H9 (cell line): ENCODE results near the gene UBE2G1. TPM values are rescaled to one million over a fixed set of nuclear protein-coding genes. Genes with fewer than 3 reads are reported as not detected.
A peak's percentile ranks its signal among the peaks of the same experiment; 100 is the strongest.

Experiments used
- DNase-seq: peaks from one replicate; pipeline ENCODE4 v3.0.0-alpha.2; 2017
- H2AFZ ChIP-seq: one replicate; pipeline ENCODE4 v1.6.1; 2013; ENCODE audit warnings: mild to moderate bottlenecking, low read length, control low read depth, moderate library complexity
- H2AK5ac ChIP-seq: 2 replicates; pipeline ENCODE4 v1.6.1; 2013; ENCODE audit warnings: low read length, control low read depth, mixed read lengths; ENCODE audit not compliant: insufficient read length
- H2BK120ac ChIP-seq: one replicate; pipeline ENCODE4 v1.6.1; 2013; ENCODE audit warnings: low read depth, mild to moderate bottlenecking, low read length, control low read depth, inconsistent platforms; ENCODE audit not compliant: poor library complexity, severe bottlenecking
- H2BK12ac ChIP-seq: 2 replicates; pipeline ENCODE4 v1.6.1; 2013; ENCODE audit warnings: low read length, control low read depth, mixed read lengths, low read depth; ENCODE audit not compliant: insufficient read length
- H2BK15ac ChIP-seq: 2 replicates; pipeline ENCODE4 v1.6.1; 2013; ENCODE audit warnings: low read depth, low read length, control low read depth
- H2BK20ac ChIP-seq: one replicate; pipeline ENCODE4 v1.6.1; 2013; ENCODE audit warnings: low read depth, mild to moderate bottlenecking, low read length, control low read depth, inconsistent platforms; ENCODE audit not compliant: poor library complexity, severe bottlenecking
- H2BK5ac ChIP-seq: 2 replicates; pipeline ENCODE4 v1.6.1; 2013; ENCODE audit warnings: low read length, control low read depth, mixed read lengths; ENCODE audit not compliant: insufficient read length
- H3K14ac ChIP-seq: 2 replicates; pipeline ENCODE4 v1.6.1; 2013; ENCODE audit warnings: low read length, control low read depth; ENCODE audit not compliant: insufficient read depth
- H3K18ac ChIP-seq: 2 replicates; pipeline ENCODE4 v1.6.1; 2013; ENCODE audit warnings: low read depth, mild to moderate bottlenecking, mixed read lengths, low read length, control low read depth; ENCODE audit not compliant: insufficient read length
- H3K23ac ChIP-seq: 2 replicates; pipeline ENCODE4 v1.6.1; 2013; ENCODE audit warnings: low read length, control low read depth, mixed read lengths, low read depth; ENCODE audit not compliant: insufficient read length
- H3K23me2 ChIP-seq: 2 replicates; pipeline ENCODE4 v1.6.1; 2013; ENCODE audit warnings: low read depth, mild to moderate bottlenecking, mixed read lengths, low read length, control low read depth; ENCODE audit not compliant: insufficient read length, poor library complexity, severe bottlenecking
- H3K27ac ChIP-seq: 2 replicates; pipeline ENCODE4 v1.5.1; 2013; ENCODE audit warnings: low read length, control low read depth, mixed read lengths, low read depth; ENCODE audit not compliant: insufficient read length
- H3K27me3 ChIP-seq: 2 replicates; pipeline ENCODE4 v1.6.1; 2013; ENCODE audit warnings: low read length, control low read depth, inconsistent platforms; ENCODE audit not compliant: insufficient read depth
- H3K4ac ChIP-seq: 2 replicates; pipeline ENCODE4 v1.6.1; 2013; ENCODE audit warnings: low read depth, mild to moderate bottlenecking, control low read depth, inconsistent platforms, low read length, moderate library complexity
- H3K4me1 ChIP-seq: 2 replicates; pipeline ENCODE4 v1.6.1; 2013; ENCODE audit warnings: low read length, control low read depth, inconsistent platforms; ENCODE audit not compliant: insufficient read depth
- H3K4me2 ChIP-seq: 2 replicates; pipeline ENCODE4 v1.6.1; 2013; ENCODE audit warnings: low read length, control low read depth, mixed read lengths; ENCODE audit not compliant: insufficient read length, insufficient read depth
- H3K56ac ChIP-seq: 2 replicates; pipeline ENCODE4 v1.6.1; 2013; ENCODE audit warnings: low read depth, mild to moderate bottlenecking, mixed read lengths, low read length, control low read depth; ENCODE audit not compliant: insufficient read length
- H3K79me1 ChIP-seq: 2 replicates; pipeline ENCODE4 v1.6.1; 2013; ENCODE audit warnings: low read depth, mild to moderate bottlenecking, moderate library complexity, low read length, control low read depth, inconsistent platforms; ENCODE audit not compliant: insufficient read depth, poor library complexity, severe bottlenecking
- H3K79me2 ChIP-seq: 2 replicates; pipeline ENCODE4 v1.6.1; 2013; ENCODE audit warnings: low read length, control low read depth, inconsistent platforms; ENCODE audit not compliant: insufficient read depth
- H3K9ac ChIP-seq: 2 replicates; pipeline ENCODE4 v1.6.1; 2013; ENCODE audit warnings: low read length, control low read depth, mixed read lengths; ENCODE audit not compliant: insufficient read length; ENCODE audit errors: extremely low read depth
- H3K9me3 ChIP-seq: one replicate; pipeline ENCODE4 v1.6.1; 2013; ENCODE audit warnings: low read depth, low read length, inconsistent platforms; ENCODE audit not compliant: control insufficient read depth
- H3T11ph ChIP-seq: one replicate; pipeline ENCODE4 v1.6.1; 2013; ENCODE audit warnings: mild to moderate bottlenecking, low read length, control low read depth, inconsistent platforms
- H4K20me1 ChIP-seq: one replicate; pipeline ENCODE4 v1.6.1; 2013; ENCODE audit not compliant: control insufficient read depth, insufficient read length, insufficient read depth
- H4K5ac ChIP-seq: 2 replicates; pipeline ENCODE4 v1.6.1; 2013; ENCODE audit warnings: low read depth, mild to moderate bottlenecking, mixed read lengths, low read length, control low read depth; ENCODE audit not compliant: insufficient read length
- H4K8ac ChIP-seq: replicated peaks from 2 replicates; pipeline ENCODE4 v1.6.1; 2013; ENCODE audit warnings: low read length, control low read depth, mixed read lengths, low read depth; ENCODE audit not compliant: insufficient read length
- H4K91ac ChIP-seq: 2 replicates; pipeline ENCODE4 v1.6.1; 2013; ENCODE audit warnings: low read depth, mild to moderate bottlenecking, moderate library complexity, mixed read lengths, low read length, control low read depth; ENCODE audit not compliant: insufficient read length
- H3K27ac Mint-ChIP-seq, 3 experiments: 2 replicates in 2 of 3; 3 replicates in 1 of 3; pipeline ENCODE4 v1.8.0; 2020 to 2021; ENCODE audit warnings: mixed read lengths in 3 of 3, mild to moderate bottlenecking in 1 of 3, moderate library complexity in 1 of 3
- H3K27me3 Mint-ChIP-seq: 2 replicates; pipeline ENCODE4 v1.8.0; 2021; ENCODE audit warnings: low read depth, mild to moderate bottlenecking, moderate library complexity, mixed read lengths
- H3K36me3 Mint-ChIP-seq, 3 experiments: 2 replicates in 2 of 3; 3 replicates in 1 of 3; pipeline ENCODE4 v1.8.0; 2020 to 2021; ENCODE audit warnings: low read depth in 3 of 3, mixed read lengths in 3 of 3; ENCODE audit not compliant: insufficient read depth in 1 of 3
- H3K4me1 Mint-ChIP-seq, 2 experiments: 2 replicates each; pipeline ENCODE4 v1.8.0; 2020; ENCODE audit warnings: mixed read lengths in 2 of 2
- H3K4me3 Mint-ChIP-seq, 2 experiments: 2 replicates in 1 of 2; 3 replicates in 1 of 2; pipeline ENCODE4 v1.8.0; 2020 to 2021; ENCODE audit warnings: mild to moderate bottlenecking in 2 of 2, mixed read lengths in 2 of 2, moderate library complexity in 1 of 2
- H3K9me3 Mint-ChIP-seq, 2 experiments: 2 replicates in 1 of 2; 3 replicates in 1 of 2; pipeline ENCODE4 v1.8.0; 2020; ENCODE audit warnings: mild to moderate bottlenecking in 2 of 2, mixed read lengths in 2 of 2, moderate library complexity in 1 of 2
- CTCF ChIP-seq: fragments of 200-600 bp; sonication (generic); conservative IDR thresholded peaks from 3 replicates; pipeline ENCODE4 v1.8.0; 2021; ENCODE audit warnings: antibody characterized with exemption, mild to moderate bottlenecking
- WGBS: extraction: QIAGEN DNeasy Blood & Tissue Kit; methylation state at CpG from one replicate; pipeline ENCODE4 v1.1.7; 2013; ENCODE audit warnings: missing lambda C conversion rate, low lambda C conversion rate, mixed read lengths; ENCODE audit not compliant: insufficient read length; ENCODE audit errors: extremely low coverage; 5-methylcytosine and 5-hydroxymethylcytosine counted together
- total RNA-seq: library from RNA; stranded (reverse); gene quantifications from 2 replicates; pipeline ENCODE4 v1.2.1, GENCODE V29; 2021

The UBE2G1 gene
- total RNA-seq, 1 experiment from 2014 or later, result 188 TPM

- Histone ChIP-seq H3K23ac (no peak overlapping the region), H4K8ac (no peak overlapping the region), H2BK15ac (no peak overlapping the region), H2AK5ac (no peak overlapping the region), H3K27ac (no peak overlapping the region), H3K4me1 (peaks cover 4% of the 10 kb centered on the region; the same call in 1 of the 2 replicates), H3K27me3 (no peaks in the 10 kb centered on the region), H2BK120ac (no peak overlapping the region), H3K9me3 (no peaks in the 10 kb centered on the region), H4K5ac (no peak overlapping the region), H3K4ac (no peak overlapping the region), H3K79me2 (peaks cover 46% of the 10 kb centered on the region; the same call in 1 of the 2 replicates), H3K9ac (no peak overlapping the region), H2BK12ac (no peak overlapping the region), H3T11ph (no peak overlapping the region), H3K4me2 (no peak overlapping the region), H2BK20ac (no peak overlapping the region), H4K20me1 (no peaks in the 10 kb centered on the region), H2AFZ (no peak overlapping the region), H3K14ac (no peak overlapping the region), H3K23me2 (no peaks in the 10 kb centered on the region), H3K79me1 (peaks cover 2% of the 10 kb centered on the region), H2BK5ac (no peak overlapping the region), H4K91ac (no peak overlapping the region), H3K18ac (no peak overlapping the region), H3K56ac (no peak overlapping the region)
- no peaks in the 10 kb centered on the region for H3K9me3 Mint-ChIP-seq
- WGBS, result no CpG with 5 or more reads among the region's 5 CpGs
- DNase-seq, result no peak
- TF ChIP-seq CTCF, result no peak
- peak overlapping the region; percentile 1 to 91 (median 48); a peak in 5 of 7 replicates for H3K27ac Mint-ChIP-seq
- no peak overlapping the region for H3K4me3 Mint-ChIP-seq
- H3K4me1 Mint-ChIP-seq, result peaks cover 45 to 51% of the 10 kb centered on the region in 2 experiments
- peaks cover 0 to 15% (median 2%) of the 10 kb centered on the region in 3 experiments; a peak in 4 of 7 replicates for H3K36me3 Mint-ChIP-seq
- H3K27me3 Mint-ChIP-seq, result no peaks in the 10 kb centered on the region
Observed at GRCh38 chr17:4318186-4318585, 48.3 kb downstream of the UBE2G1 start.
